Ishikawa (cell line): ENCODE measurements around the gene NUTM2A.
"Not testable (repeated sequence)": the region's sequence is repeated elsewhere in the genome, so short reads cannot be mapped to it uniquely, and the experiment has no call there.

ENCODE experiments used
- EP300 ChIP-seq: IDR thresholded peaks from 2 replicates; pipeline ENCODE4 v1.6.1; 2012; ENCODE audit warnings: borderline replicate concordance
- TAF1 ChIP-seq: IDR thresholded peaks from 2 replicates; pipeline ENCODE4 v1.6.1; 2012; ENCODE audit warnings: low read depth, mild to moderate bottlenecking
- ZBTB7A ChIP-seq: IDR thresholded peaks from 2 replicates; pipeline ENCODE4 v1.6.1; 2012; ENCODE audit warnings: low read depth

Gene NUTM2A, protein sequence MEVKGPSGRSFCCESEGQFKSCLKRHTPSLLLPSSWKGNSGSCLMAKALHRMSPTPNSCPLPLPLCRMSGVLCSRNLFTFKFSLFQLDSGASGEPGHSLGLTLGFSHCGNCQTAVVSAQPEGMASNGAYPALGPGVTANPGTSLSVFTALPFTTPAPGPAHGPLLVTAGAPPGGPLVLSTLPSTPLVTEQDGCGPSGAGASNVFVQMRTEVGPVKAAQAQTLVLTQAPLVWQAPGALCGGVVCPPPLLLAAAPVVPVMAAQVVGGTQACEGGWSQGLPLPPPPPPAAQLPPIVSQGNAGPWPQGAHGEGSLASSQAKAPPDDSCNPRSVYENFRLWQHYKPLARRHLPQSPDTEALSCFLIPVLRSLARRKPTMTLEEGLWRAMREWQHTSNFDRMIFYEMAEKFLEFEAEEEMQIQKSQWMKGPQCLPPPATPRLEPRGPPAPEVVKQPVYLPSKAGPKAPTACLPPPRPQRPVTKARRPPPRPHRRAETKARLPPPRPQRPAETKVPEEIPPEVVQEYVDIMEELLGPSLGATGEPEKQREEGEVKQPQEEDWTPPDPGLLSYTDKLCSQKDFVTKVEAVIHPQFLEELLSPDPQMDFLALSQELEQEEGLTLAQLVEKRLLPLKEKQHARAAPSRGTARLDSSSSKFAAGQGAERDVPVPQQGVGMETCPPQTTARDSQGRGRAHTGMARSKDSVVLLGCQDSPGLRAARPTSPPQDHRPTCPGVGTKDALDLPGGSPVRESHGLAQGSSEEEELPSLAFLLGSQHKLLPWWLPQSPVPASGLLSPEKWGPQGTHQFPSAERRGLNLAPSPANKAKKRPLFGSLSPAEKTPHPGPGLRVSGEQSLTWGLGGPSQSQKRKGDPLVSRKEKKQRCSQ

DNA sequence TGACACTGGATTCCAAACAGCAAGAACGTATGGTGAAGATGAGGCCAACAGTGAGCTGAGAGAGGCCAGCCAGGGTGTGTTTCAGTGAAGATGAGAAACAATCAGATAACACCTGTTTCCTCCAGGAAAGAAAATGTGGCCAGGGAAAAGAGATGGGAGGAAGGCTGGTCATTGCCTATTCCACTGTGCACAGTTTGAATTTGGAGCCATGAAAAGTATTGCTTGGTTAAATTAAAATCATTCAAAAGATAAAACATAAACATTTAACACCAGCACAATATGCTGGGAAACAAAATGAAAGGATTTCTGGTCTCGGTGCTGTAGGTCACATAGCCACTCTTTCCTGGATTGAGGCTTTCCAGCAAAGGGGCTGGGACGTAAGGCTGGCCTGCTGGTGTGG, at the start of gene NUTM2A:
TSS of gene NUTM2A (plus strand) at position 301 of the 400 bp plus-strand sequence. CDS start 383 bp downstream, outside the sequence.
- not testable (repeated sequence) for TF ChIP-seq EP300, ZBTB7A, TAF1
